Neural progenitor cell (in vitro differentiated cells): ENCODE data around the gene RTN4IP1. TPM values are rescaled to one million over a fixed set of nuclear protein-coding genes. Genes with fewer than 3 reads are reported as not detected.

Experiments
- DNase-seq: peaks from one replicate; pipeline ENCODE4 v3.0.0-alpha.2; 2016; ENCODE audit warnings: low spot score
- H2AFZ ChIP-seq: fragments of 200-600 bp; sonication (generic); replicated peaks from 2 replicates; pipeline ENCODE4 v1.6.1; 2016; ENCODE audit warnings: antibody characterized with exemption
- H3F3A ChIP-seq: fragments of 200-600 bp; sonication (generic); 2 replicates; pipeline ENCODE4 v1.6.1; 2016; ENCODE audit warnings: antibody characterized with exemption, low read depth
- H3K27ac ChIP-seq: fragments of 200-600 bp; sonication (generic); 2 replicates; pipeline ENCODE4 v1.5.1; 2016; ENCODE audit warnings: mild to moderate bottlenecking
- H3K27me3 ChIP-seq: fragments of 200-600 bp; sonication (generic); 2 replicates; pipeline ENCODE4 v1.6.1; 2016; ENCODE audit warnings: mild to moderate bottlenecking, moderate library complexity
- H3K36me3 ChIP-seq: fragments of 200-600 bp; sonication (generic); 2 replicates; pipeline ENCODE4 v1.5.1; 2016
- H3K4me1 ChIP-seq: fragments of 200-600 bp; sonication (generic); 2 replicates; pipeline ENCODE4 v1.6.1; 2016; ENCODE audit warnings: mixed run types
- H3K4me2 ChIP-seq: fragments of 200-600 bp; sonication (generic); 2 replicates; pipeline ENCODE4 v1.6.1; 2016
- H3K4me3 ChIP-seq: fragments of 200-600 bp; sonication (generic); 2 replicates; pipeline ENCODE4 v1.5.1; 2016
- H3K79me2 ChIP-seq: fragments of 200-600 bp; sonication (generic); 2 replicates; pipeline ENCODE4 v1.6.1; 2016; ENCODE audit warnings: low read depth
- H3K9ac ChIP-seq: fragments of 200-600 bp; sonication (generic); 2 replicates; pipeline ENCODE4 v1.6.1; 2016
- H3K9me3 ChIP-seq: fragments of 200-600 bp; sonication (generic); 2 replicates; pipeline ENCODE4 v1.5.1; 2016; ENCODE audit warnings: low read depth
- H4K20me1 ChIP-seq: fragments of 200-600 bp; sonication (generic); 2 replicates; pipeline ENCODE4 v1.6.1; 2016; ENCODE audit warnings: low read depth
- H3K27ac Mint-ChIP-seq: 3 replicates; pipeline ENCODE4 v1.8.0; 2021; ENCODE audit warnings: mixed read lengths
- H3K27me3 Mint-ChIP-seq: 2 replicates; pipeline ENCODE4 v1.8.0; 2022; ENCODE audit warnings: low read depth, mild to moderate bottlenecking, inconsistent platforms, moderate library complexity, mixed read lengths; ENCODE audit not compliant: insufficient read depth
- H3K36me3 Mint-ChIP-seq: 3 replicates; pipeline ENCODE4 v1.8.0; 2021; ENCODE audit warnings: mixed read lengths
- H3K4me1 Mint-ChIP-seq: 3 replicates; pipeline ENCODE4 v1.8.0; 2021; ENCODE audit warnings: mixed read lengths
- H3K4me3 Mint-ChIP-seq: 3 replicates; pipeline ENCODE4 v1.8.0; 2021; ENCODE audit warnings: mild to moderate bottlenecking, moderate library complexity, mixed read lengths
- H3K9me3 Mint-ChIP-seq: 3 replicates; pipeline ENCODE4 v1.8.0; 2020; ENCODE audit warnings: mixed read lengths
- EZH2 ChIP-seq: fragments of 200-600 bp; sonication (generic); IDR thresholded peaks from 2 replicates; pipeline ENCODE4 v1.6.1; 2017; ENCODE audit warnings: antibody characterized with exemption, mild to moderate bottlenecking, moderate library complexity
- EZH2phosphoT487 ChIP-seq: fragments of 200-600 bp; sonication (generic); IDR thresholded peaks from 2 replicates; pipeline ENCODE4 v1.6.1; 2017; ENCODE audit warnings: antibody characterized with exemption
- total RNA-seq: library from RNA; depleted of rRNA; stranded (reverse); fragments of >200 nt; gene quantifications from 2 replicates; pipeline ENCODE4 v1.2.3, GENCODE V29; 2015; ENCODE audit warnings: low replicate concordance
- TF ChIP-seq, protein P1 (sequence below): fragments of 200-600 bp; sonication (generic); IDR thresholded peaks from 2 replicates; pipeline ENCODE4 v1.5.1; 2017; ENCODE audit warnings: antibody characterized with exemption, mild to moderate bottlenecking

Gene RTN4IP1
- total RNA-seq, 1 donor from 2014 or later: 10.2 TPM

- no peaks in the 10 kb centered on the region for H3K9me3 ChIP-seq
- DNase-seq: no peak
- Mint-ChIP-seq H3K9me3 (no peaks in the 10 kb centered on the region), H3K36me3 (peaks cover 14% of the 10 kb centered on the region), H3K27me3 (no peaks in the 10 kb centered on the region), H3K27ac (no peak overlapping the region), H3K4me1 (no peaks in the 10 kb centered on the region), H3K4me3 (no peak overlapping the region)
- no peak overlapping the region for H3K27ac ChIP-seq
- H3K36me3 ChIP-seq: no peaks in the 10 kb centered on the region
- H3K4me1 ChIP-seq: no peaks in the 10 kb centered on the region
- TF ChIP-seq, protein P1, sequence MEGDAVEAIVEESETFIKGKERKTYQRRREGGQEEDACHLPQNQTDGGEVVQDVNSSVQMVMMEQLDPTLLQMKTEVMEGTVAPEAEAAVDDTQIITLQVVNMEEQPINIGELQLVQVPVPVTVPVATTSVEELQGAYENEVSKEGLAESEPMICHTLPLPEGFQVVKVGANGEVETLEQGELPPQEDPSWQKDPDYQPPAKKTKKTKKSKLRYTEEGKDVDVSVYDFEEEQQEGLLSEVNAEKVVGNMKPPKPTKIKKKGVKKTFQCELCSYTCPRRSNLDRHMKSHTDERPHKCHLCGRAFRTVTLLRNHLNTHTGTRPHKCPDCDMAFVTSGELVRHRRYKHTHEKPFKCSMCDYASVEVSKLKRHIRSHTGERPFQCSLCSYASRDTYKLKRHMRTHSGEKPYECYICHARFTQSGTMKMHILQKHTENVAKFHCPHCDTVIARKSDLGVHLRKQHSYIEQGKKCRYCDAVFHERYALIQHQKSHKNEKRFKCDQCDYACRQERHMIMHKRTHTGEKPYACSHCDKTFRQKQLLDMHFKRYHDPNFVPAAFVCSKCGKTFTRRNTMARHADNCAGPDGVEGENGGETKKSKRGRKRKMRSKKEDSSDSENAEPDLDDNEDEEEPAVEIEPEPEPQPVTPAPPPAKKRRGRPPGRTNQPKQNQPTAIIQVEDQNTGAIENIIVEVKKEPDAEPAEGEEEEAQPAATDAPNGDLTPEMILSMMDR: no peak
- TF ChIP-seq EZH2 (no peak), EZH2phosphoT487 (no peak)
- no peak overlapping the region for H3K4me3 ChIP-seq
- H3K79me2 ChIP-seq: peaks cover 76% of the 10 kb centered on the region
- no peaks in the 10 kb centered on the region for H3F3A ChIP-seq
- H3K9ac ChIP-seq: no peak overlapping the region
- H3K27me3 ChIP-seq: no peaks in the 10 kb centered on the region
- H2AFZ ChIP-seq: no peak overlapping the region
- H4K20me1 ChIP-seq: no peaks in the 10 kb centered on the region
- H3K4me2 ChIP-seq: no peak overlapping the region
Observed at GRCh38 chr6:106637051-106637716, 7.9 kb upstream of the RTN4IP1 start.

- Histone ChIP-seq H3K27ac (no peak overlapping the region), H3K4me1 (peaks cover 6% of the 10 kb centered on the region), H3K4me2 (no peak overlapping the region), H3K9ac (no peak overlapping the region), H3K36me3 (no peaks in the 10 kb centered on the region), H3K4me3 (no peak overlapping the region), H3K79me2 (peaks cover 97% of the 10 kb centered on the region), H2AFZ (no peak overlapping the region), H4K20me1 (no peaks in the 10 kb centered on the region), H3K9me3 (no peaks in the 10 kb centered on the region), H3F3A (peaks cover 4% of the 10 kb centered on the region), H3K27me3 (no peaks in the 10 kb centered on the region)
- DNase-seq: no peak
- no peaks in the 10 kb centered on the region for H3K27me3 Mint-ChIP-seq
- H3K4me3 Mint-ChIP-seq: no peak overlapping the region
- H3K27ac Mint-ChIP-seq: no peak overlapping the region
- no peaks in the 10 kb centered on the region for H3K9me3 Mint-ChIP-seq
- no peak for TF ChIP-seq EZH2phosphoT487
- TF ChIP-seq, protein P1: no peak
- no peak for TF ChIP-seq EZH2
- H3K36me3 Mint-ChIP-seq: peaks cover 14% of the 10 kb centered on the region
- peaks cover 5% of the 10 kb centered on the region for H3K4me1 Mint-ChIP-seq
Observed at GRCh38 chr6:106634565-106634964, 5.3 kb upstream of the RTN4IP1 start.

DNA sequence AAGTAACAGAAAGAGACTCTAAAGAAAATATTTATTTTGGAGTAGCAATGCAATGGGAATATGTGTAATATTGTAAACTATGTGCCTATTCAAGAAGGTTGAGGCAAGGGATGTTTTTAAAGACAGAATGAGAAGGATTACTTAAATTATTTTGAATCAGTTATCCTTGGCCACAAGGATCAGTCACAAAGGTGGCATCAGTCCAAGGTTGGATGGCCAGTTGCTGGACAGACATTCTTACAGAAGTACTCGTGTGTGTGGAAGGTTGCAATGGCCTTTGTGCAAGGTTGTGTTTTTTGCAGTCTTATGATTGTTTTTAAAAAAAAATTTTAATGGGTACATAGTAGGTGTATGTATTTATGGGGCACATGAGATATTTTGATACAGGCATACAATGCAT, 2.0 kb upstream of the RTN4IP1 start:
- Histone ChIP-seq H3K27me3 (no peaks in the 10 kb centered on the region), H3K4me1 (peaks cover 6% of the 10 kb centered on the region), H3K4me2 (no peak overlapping the region), H3K4me3 (no peak overlapping the region), H3K79me2 (peaks cover 79% of the 10 kb centered on the region), H3K9me3 (no peaks in the 10 kb centered on the region), H3K27ac (no peak overlapping the region), H4K20me1 (no peaks in the 10 kb centered on the region), H2AFZ (no peak overlapping the region), H3F3A (peaks cover 14% of the 10 kb centered on the region), H3K36me3 (no peaks in the 10 kb centered on the region), H3K9ac (no peak overlapping the region)
- peaks cover 8% of the 10 kb centered on the region for H3K36me3 Mint-ChIP-seq
- no peaks in the 10 kb centered on the region for H3K27me3 Mint-ChIP-seq
- H3K4me3 Mint-ChIP-seq: no peak overlapping the region
- TF ChIP-seq EZH2phosphoT487 (no peak), EZH2 (no peak)
- TF ChIP-seq, protein P1: no peak
- H3K9me3 Mint-ChIP-seq: no peaks in the 10 kb centered on the region
- no peak overlapping the region for H3K27ac Mint-ChIP-seq
- peaks cover 11% of the 10 kb centered on the region for H3K4me1 Mint-ChIP-seq
- no peak for DNase-seq
